Breast epithelium (tissue), 4 donors: ENCODE data around the gene MUC5AC. TPM values are rescaled to one million over a fixed set of nuclear protein-coding genes. Genes with fewer than 3 reads are reported as not detected.

Experiments
- DNase-seq, 2 donors: peaks; one replicate each; pipeline ENCODE4 v3.0.0-alpha.2; 2019; ENCODE audit warnings: low spot score in 2 of 2
- H3K27ac ChIP-seq, 2 donors: fragments of 200-600 bp; sonication (generic) in 1 of 2; one replicate each; pipeline ENCODE4 v1.5.1; 2016 to 2019; ENCODE audit warnings: mild to moderate bottlenecking in 1 of 2
- H3K27me3 ChIP-seq, 2 donors: fragments of 200-600 bp; sonication (generic) in 1 of 2; one replicate each; pipeline versions ENCODE4 v1.5.1 to v1.6.0; 2017 to 2019; ENCODE audit warnings: control low read depth in 1 of 2, mild to moderate bottlenecking in 1 of 2
- H3K36me3 ChIP-seq: fragments of 200-600 bp; one replicate; pipeline ENCODE4 v1.5.1; 2019
- H3K4me1 ChIP-seq, 2 donors: fragments of 200-600 bp; sonication (generic); one replicate each; pipeline ENCODE4 v1.5.1; 2016 to 2019; ENCODE audit warnings: control low read depth in 1 of 2
- H3K4me3 ChIP-seq, 3 donors: fragments of 200-600 bp; sonication (generic); 1 replicate in 2 of 3; 2 replicates in 1 of 3; pipeline ENCODE4 v1.5.1; 2016 to 2019; ENCODE audit warnings: mild to moderate bottlenecking in 3 of 3, moderate library complexity in 2 of 3
- H3K9me3 ChIP-seq, 2 donors: fragments of 200-600 bp; sonication (generic) in 1 of 2; one replicate each; pipeline ENCODE4 v1.5.1; 2016 to 2019; ENCODE audit warnings: control low read depth in 1 of 2
- CTCF ChIP-seq, 3 donors: fragments of 450-650 bp; IDR thresholded peaks; one replicate each; pipeline ENCODE4 v1.5.1; 2016 to 2017; ENCODE audit warnings: antibody characterized with exemption in 3 of 3, mild to moderate bottlenecking in 3 of 3, moderate library complexity in 3 of 3
- POLR2A ChIP-seq: fragments of 450-650 bp; IDR thresholded peaks from one replicate; pipeline ENCODE4 v1.6.1; 2016; ENCODE audit warnings: antibody characterized with exemption, mild to moderate bottlenecking, moderate library complexity
- POLR2AphosphoS5 ChIP-seq, 3 donors: sonication (generic); formaldehyde crosslinking; IDR thresholded peaks; one replicate each; pipeline ENCODE4 v1.6.1; 2017; ENCODE audit warnings: antibody characterized with exemption in 3 of 3
- intact Hi-C: fragments of 100-400 bp; cut with DNase I; formaldehyde crosslinking; loops from one replicate; pipeline ENCODE4 v1.15.1; 2023; ENCODE audit warnings: low total_unique reads
- total RNA-seq, 3 donors: library from RNA; depleted of rRNA; stranded (reverse); fragments of >200 nt; gene quantifications; one replicate each; pipeline ENCODE4 v1.1.0, GENCODE V29; 2016

MUC5AC gene
- total RNA-seq, 3 donors from 2014 or later = not detected

GRCh38 chr11:1199241-1199750 lies 41.5 kb downstream of the MUC5AC start:
- Histone ChIP-seq H3K27ac (no peak overlapping the region), H3K27me3 (peaks cover 13 to 85% of the 10 kb centered on the region in 2 donors), H3K36me3 (no peaks in the 10 kb centered on the region), H3K4me3 (no peak overlapping the region), H3K9me3 (peaks cover 0 to under 1% of the 10 kb centered on the region in 2 donors), H3K4me1 (no peaks in the 10 kb centered on the region)
- peak in 1 of 2 donors; percentile 41 for DNase-seq
- no peak for TF ChIP-seq CTCF (IDR thresholded peaks at IDR 0.05)
- TF ChIP-seq POLR2A = no peak
- TF ChIP-seq POLR2AphosphoS5 (IDR thresholded peaks at IDR 0.05) = no peak
- intact Hi-C loops = no loop called here

GRCh38 chr11:1199751-1200610 lies 42.2 kb downstream of the MUC5AC start:
- intact Hi-C loops = loop anchor here (10.0 kb wide), 1 partner anchor 315 kb away; no protein-coding TSS in a partner anchor
- H3K4me1 ChIP-seq = no peaks in the 10 kb centered on the region
- DNase-seq = peak in 1 of 2 donors; percentile 51
- peaks cover 13 to 87% of the 10 kb centered on the region in 2 donors for H3K27me3 ChIP-seq
- peak overlapping the region in 1 of 3 donors; percentile 35 for H3K4me3 ChIP-seq
- H3K36me3 ChIP-seq = no peaks in the 10 kb centered on the region
- no peaks in the 10 kb centered on the region for H3K9me3 ChIP-seq
- H3K27ac ChIP-seq = no peak overlapping the region
- no peak for TF ChIP-seq POLR2AphosphoS5 (IDR thresholded peaks at IDR 0.05)
- TF ChIP-seq CTCF (IDR thresholded peaks at IDR 0.05) = no peak
- TF ChIP-seq POLR2A = no peak

GRCh38 chr11:1200611-1201191 lies 42.9 kb downstream of the MUC5AC start:
- Histone ChIP-seq H3K36me3 (no peaks in the 10 kb centered on the region), H3K27me3 (peaks cover 13 to 81% of the 10 kb centered on the region in 2 donors), H3K27ac (no peak overlapping the region), H3K4me3 (peak overlapping the region in 1 of 3 donors; percentile 35), H3K4me1 (no peaks in the 10 kb centered on the region), H3K9me3 (no peaks in the 10 kb centered on the region)
- DNase-seq = peak in 1 of 2 donors; percentile 49
- TF ChIP-seq POLR2AphosphoS5 (IDR thresholded peaks at IDR 0.05) = no peak
- TF ChIP-seq CTCF (IDR thresholded peaks at IDR 0.05) = no peak
- intact Hi-C loops = loop anchor here (10.0 kb wide), 1 partner anchor 314 kb away; no protein-coding TSS in a partner anchor

GRCh38 chr11:1201395-1202153 lies 43.8 kb downstream of the MUC5AC start:
- intact Hi-C loops = loop anchor here (10.0 kb wide), 1 partner anchor 313 kb away; no protein-coding TSS in a partner anchor
- H3K27me3 ChIP-seq = peaks cover 9 to 72% of the 10 kb centered on the region in 2 donors
- H3K4me3 ChIP-seq = no peak overlapping the region
- no peak overlapping the region for H3K27ac ChIP-seq
- TF ChIP-seq CTCF (IDR thresholded peaks at IDR 0.05) (no peak), POLR2A (no peak)
- no peaks in the 10 kb centered on the region for H3K36me3 ChIP-seq
- no peaks in the 10 kb centered on the region for H3K4me1 ChIP-seq
- DNase-seq = no peak
- H3K9me3 ChIP-seq = no peaks in the 10 kb centered on the region
